Esophagus muscularis mucosa (tissue), 4 donors: Measurements from ENCODE around the gene KHDRBS2. TPM values are rescaled to one million over a fixed set of nuclear protein-coding genes. Genes with fewer than 3 reads are reported as not detected.

Experiments
- DNase-seq: peaks from one replicate; pipeline ENCODE4 v3.0.0-alpha.2; 2017; ENCODE audit errors: extremely low spot score
- H3K27ac ChIP-seq, 4 donors: fragments of 200-600 bp; sonication (generic); replicated peaks in 1 of 4; 1 replicate in 3 of 4; 2 replicates in 1 of 4; pipeline ENCODE4 v1.5.1; 2016 to 2019; ENCODE audit warnings: mild to moderate bottlenecking in 1 of 4
- H3K27me3 ChIP-seq, 4 donors: fragments of 200-600 bp; sonication (generic); one replicate each; pipeline versions ENCODE4 v1.5.1 to v1.6.0; 2016 to 2019
- H3K36me3 ChIP-seq, 4 donors: fragments of 200-600 bp; sonication (generic); one replicate each; pipeline ENCODE4 v1.5.1; 2016 to 2019
- H3K4me1 ChIP-seq, 4 donors: fragments of 200-600 bp; sonication (generic); one replicate each; pipeline ENCODE4 v1.5.1; 2016 to 2019
- H3K4me3 ChIP-seq, 4 donors: fragments of 200-600 bp; sonication (generic); 1 replicate in 2 of 4; 2 replicates in 2 of 4; pipeline ENCODE4 v1.5.1; 2016 to 2019; ENCODE audit warnings: mild to moderate bottlenecking in 4 of 4, moderate library complexity in 1 of 4
- H3K9me3 ChIP-seq, 4 donors: fragments of 200-600 bp; sonication (generic); 1 replicate in 3 of 4; 2 replicates in 1 of 4; pipeline ENCODE4 v1.5.1; 2016 to 2019
- EP300 ChIP-seq: sonication (generic); formaldehyde crosslinking; IDR thresholded peaks from one replicate; pipeline ENCODE4 v1.6.1; 2017; ENCODE audit warnings: antibody characterized with exemption
- POLR2A ChIP-seq: fragments of 450-650 bp; IDR thresholded peaks from one replicate; pipeline ENCODE4 v1.6.1; 2017; ENCODE audit warnings: antibody characterized with exemption, moderate library complexity, mild to moderate bottlenecking, low read depth
- POLR2AphosphoS5 ChIP-seq, 2 donors: sonication (generic); formaldehyde crosslinking; IDR thresholded peaks; one replicate each; pipeline ENCODE4 v1.6.1; 2017; ENCODE audit warnings: antibody characterized with exemption in 2 of 2
- WGBS: methylation state at CpG from one replicate; pipeline ENCODE4 v1.1.5; 2018; 5-methylcytosine and 5-hydroxymethylcytosine counted together
- intact Hi-C: fragments of 100-400 bp; cut with DNase I; formaldehyde crosslinking; loops from one replicate; pipeline ENCODE4 v1.15.1; 2023
- total RNA-seq, 4 donors: library from RNA; depleted of rRNA; stranded (reverse); fragments of >200 nt; gene quantifications; one replicate each; pipeline versions ENCODE4 v1.1.0 to v1.2.1, GENCODE V29; 2016
- TF ChIP-seq, protein P1 (sequence below), 3 experiments: fragments of 200-600 bp in 2 of 3; fragments of 450-650 bp in 1 of 3; sonication (generic) in 2 of 3; IDR thresholded peaks; one replicate each; pipeline ENCODE4 v1.5.1; 2017 to 2019; ENCODE audit warnings: antibody characterized with exemption in 3 of 3, mild to moderate bottlenecking in 2 of 3, moderate library complexity in 1 of 3

The KHDRBS2 gene
- total RNA-seq, 4 donors from 2014 or later, result 0.17 to 1.7 (median 0.32) TPM; not detected in 1

DNA sequence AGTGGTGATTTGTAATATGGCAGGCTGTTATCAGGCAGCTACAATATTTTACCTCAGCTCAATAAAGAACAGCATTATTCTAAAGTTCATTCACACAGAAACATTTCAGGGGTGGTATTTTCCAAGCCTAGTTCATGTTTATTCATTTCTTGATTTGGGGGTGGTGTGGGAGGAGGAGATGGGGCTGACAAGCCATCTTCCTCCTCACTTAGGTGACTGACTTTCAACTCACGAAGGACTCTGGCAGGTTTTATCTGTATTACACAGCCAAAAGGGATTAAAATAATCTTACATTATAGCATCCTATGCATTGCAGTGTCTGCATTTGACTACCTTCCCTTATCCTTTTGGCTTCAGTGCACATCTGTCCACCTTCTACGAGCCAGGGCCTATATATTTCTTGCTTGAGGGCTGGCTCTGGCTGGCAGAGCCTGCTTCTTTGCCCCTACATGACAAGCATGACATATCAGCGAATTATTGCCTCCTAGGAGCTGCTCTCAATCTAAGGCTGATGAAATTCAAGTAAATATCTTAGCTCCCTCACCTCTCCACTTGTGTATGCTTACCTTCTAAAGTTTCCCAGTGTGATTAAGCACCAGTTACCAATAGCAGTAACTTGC is 20.0 kb downstream of the KHDRBS2 start:
- H3K4me1 ChIP-seq, result no peaks in the 10 kb centered on the region
- no peak overlapping the region for H3K4me3 ChIP-seq
- intact Hi-C loops, result no loop called here
- no peaks in the 10 kb centered on the region for H3K27me3 ChIP-seq
- no peak overlapping the region for H3K27ac ChIP-seq
- WGBS, result 78% methylated on average over 3 of the region's 3 CpGs
- H3K36me3 ChIP-seq, result no peaks in the 10 kb centered on the region
- DNase-seq, result no peak
- TF ChIP-seq POLR2AphosphoS5 (IDR thresholded peaks at IDR 0.05) (no peak), POLR2A (no peak), EP300 (no peak)
- TF ChIP-seq, protein P1, sequence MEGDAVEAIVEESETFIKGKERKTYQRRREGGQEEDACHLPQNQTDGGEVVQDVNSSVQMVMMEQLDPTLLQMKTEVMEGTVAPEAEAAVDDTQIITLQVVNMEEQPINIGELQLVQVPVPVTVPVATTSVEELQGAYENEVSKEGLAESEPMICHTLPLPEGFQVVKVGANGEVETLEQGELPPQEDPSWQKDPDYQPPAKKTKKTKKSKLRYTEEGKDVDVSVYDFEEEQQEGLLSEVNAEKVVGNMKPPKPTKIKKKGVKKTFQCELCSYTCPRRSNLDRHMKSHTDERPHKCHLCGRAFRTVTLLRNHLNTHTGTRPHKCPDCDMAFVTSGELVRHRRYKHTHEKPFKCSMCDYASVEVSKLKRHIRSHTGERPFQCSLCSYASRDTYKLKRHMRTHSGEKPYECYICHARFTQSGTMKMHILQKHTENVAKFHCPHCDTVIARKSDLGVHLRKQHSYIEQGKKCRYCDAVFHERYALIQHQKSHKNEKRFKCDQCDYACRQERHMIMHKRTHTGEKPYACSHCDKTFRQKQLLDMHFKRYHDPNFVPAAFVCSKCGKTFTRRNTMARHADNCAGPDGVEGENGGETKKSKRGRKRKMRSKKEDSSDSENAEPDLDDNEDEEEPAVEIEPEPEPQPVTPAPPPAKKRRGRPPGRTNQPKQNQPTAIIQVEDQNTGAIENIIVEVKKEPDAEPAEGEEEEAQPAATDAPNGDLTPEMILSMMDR (IDR thresholded peaks at IDR 0.05), result no peak
- no peaks in the 10 kb centered on the region for H3K9me3 ChIP-seq

DNA sequence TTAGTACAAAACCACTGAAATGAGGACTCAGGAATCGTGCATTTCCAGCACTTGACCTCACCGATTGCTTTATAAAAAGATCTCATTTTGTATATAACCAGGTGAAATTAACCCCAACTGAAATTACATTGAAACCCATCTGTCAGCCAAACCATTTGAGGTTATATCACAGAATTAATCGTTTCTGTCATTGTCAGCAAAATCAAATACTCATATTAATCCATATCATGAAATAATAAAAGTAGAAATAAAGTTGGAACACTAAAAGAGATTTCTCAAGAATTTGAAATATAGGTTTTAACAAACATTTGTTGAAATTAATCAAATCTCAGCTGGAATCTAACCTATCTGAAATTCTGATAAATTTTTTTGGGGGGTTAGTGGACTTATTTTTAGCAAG is 23.7 kb downstream of the KHDRBS2 start:
- WGBS, result 93% methylated on average over 3 of the region's 3 CpGs
- no peaks in the 10 kb centered on the region for H3K9me3 ChIP-seq
- no peak overlapping the region for H3K4me3 ChIP-seq
- H3K4me1 ChIP-seq, result no peaks in the 10 kb centered on the region
- intact Hi-C loops, result no loop called here
- no peak for DNase-seq
- TF ChIP-seq POLR2AphosphoS5 (IDR thresholded peaks at IDR 0.05) (no peak), EP300 (no peak), POLR2A (no peak)
- TF ChIP-seq, protein P1 (IDR thresholded peaks at IDR 0.05), result no peak
- no peak overlapping the region for H3K27ac ChIP-seq
- no peaks in the 10 kb centered on the region for H3K36me3 ChIP-seq
- H3K27me3 ChIP-seq, result no peaks in the 10 kb centered on the region

DNA sequence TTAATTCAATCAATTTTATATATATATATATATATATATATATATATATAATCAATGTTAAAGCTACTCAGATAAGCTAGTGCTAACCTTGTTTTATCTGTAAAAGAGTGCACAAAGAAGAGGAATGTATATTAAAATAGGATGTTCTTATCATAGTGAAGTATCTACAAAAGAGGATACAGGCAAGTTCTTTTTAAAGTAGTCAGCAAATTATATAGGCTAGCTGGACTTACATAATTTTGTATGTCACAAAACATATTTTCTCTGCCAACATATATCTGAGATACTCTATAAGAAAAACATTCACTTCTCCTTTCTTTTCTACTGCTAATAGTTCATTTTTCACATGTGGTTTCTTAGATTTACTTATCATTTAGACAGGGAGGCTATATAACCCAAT is 39.9 kb downstream of the KHDRBS2 start:
- TF ChIP-seq POLR2A, result no peak
- no peaks in the 10 kb centered on the region for H3K27me3 ChIP-seq
- no peak overlapping the region for H3K4me3 ChIP-seq
- H3K27ac ChIP-seq, result no peak overlapping the region
- no peaks in the 10 kb centered on the region for H3K4me1 ChIP-seq
- no peaks in the 10 kb centered on the region for H3K9me3 ChIP-seq
- no peaks in the 10 kb centered on the region for H3K36me3 ChIP-seq
- no peak for DNase-seq
- intact Hi-C loops, result no loop called here

DNA sequence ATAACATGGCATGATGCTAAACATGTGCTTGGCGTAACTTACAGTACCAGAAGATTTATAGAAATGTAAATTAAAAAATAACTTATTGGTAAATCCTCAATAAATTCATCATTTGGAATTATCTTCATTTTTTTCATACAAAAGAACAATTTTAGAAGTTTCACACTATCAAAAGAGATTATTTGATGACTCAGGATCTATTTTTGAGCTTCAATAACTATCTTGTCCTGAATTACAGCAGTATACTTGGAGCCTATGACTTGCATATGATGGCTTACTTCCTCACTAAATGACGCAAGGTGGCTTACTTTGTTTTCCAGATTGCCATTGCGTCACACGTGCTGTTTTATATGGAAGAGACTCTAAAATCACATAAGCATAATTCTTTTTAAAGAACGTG is 49.2 kb downstream of the KHDRBS2 start:
- H3K9me3 ChIP-seq, result no peaks in the 10 kb centered on the region
- TF ChIP-seq EP300 (no peak), POLR2A (no peak), POLR2AphosphoS5 (IDR thresholded peaks at IDR 0.05) (no peak)
- TF ChIP-seq, protein P1 (IDR thresholded peaks at IDR 0.05), result no peak
- H3K27me3 ChIP-seq, result no peaks in the 10 kb centered on the region
- no peak overlapping the region for H3K27ac ChIP-seq
- intact Hi-C loops, result no loop called here
- no peak for DNase-seq
- H3K4me1 ChIP-seq, result no peaks in the 10 kb centered on the region
- H3K4me3 ChIP-seq, result no peak overlapping the region
- WGBS, result 91% methylated on average over 5 of the region's 5 CpGs
- no peaks in the 10 kb centered on the region for H3K36me3 ChIP-seq

DNA sequence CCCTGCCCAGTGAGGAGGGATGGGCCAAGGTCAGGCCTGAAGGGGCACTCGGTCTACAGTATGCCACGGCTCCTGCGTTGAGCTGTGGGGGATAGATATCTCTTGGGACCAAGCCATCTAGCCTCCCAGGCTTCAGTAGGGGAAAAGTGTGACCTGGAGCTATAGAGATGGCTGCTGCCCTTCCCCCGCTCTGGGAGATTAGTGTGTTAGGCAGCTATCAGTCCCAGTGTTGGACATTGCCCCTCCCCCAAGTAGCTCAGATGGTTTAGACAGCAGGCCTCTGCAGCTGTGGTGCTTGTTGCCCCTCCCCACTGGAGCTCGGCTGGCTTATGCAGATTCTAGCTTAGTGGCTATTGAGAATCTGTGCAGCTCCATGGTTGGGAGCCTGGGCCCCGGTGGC is 56.8 kb downstream of the KHDRBS2 start:
- Histone ChIP-seq H3K4me1 (no peaks in the 10 kb centered on the region), H3K27ac (no peak overlapping the region), H3K9me3 (no peaks in the 10 kb centered on the region), H3K36me3 (no peaks in the 10 kb centered on the region), H3K4me3 (no peak overlapping the region), H3K27me3 (no peaks in the 10 kb centered on the region)
- no CpG with 5 or more reads among the region's 6 CpGs for WGBS
- intact Hi-C loops, result no loop called here
- TF ChIP-seq POLR2A, result no peak
- DNase-seq, result no peak

DNA sequence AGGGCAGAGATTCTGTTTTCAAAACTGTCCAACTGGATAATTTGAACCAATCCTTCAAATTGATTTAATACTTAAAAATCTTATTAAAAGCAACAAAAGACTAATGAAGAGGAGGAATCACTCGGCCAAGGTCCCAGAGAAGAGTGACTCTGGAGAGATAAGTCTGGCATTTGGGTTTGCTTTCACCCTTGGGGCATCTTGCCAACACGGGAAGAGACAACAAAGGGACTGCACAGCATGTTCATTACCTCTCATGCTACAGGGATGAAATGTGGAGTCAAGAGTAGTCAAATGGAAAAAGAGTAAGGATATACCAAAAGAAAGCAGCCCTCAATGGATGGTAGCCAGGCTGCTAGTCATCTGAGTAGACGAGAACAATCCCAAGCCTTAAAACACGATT is 68.2 kb downstream of the KHDRBS2 start:
- Histone ChIP-seq H3K9me3 (no peaks in the 10 kb centered on the region), H3K36me3 (no peaks in the 10 kb centered on the region), H3K4me3 (no peak overlapping the region), H3K27ac (no peak overlapping the region), H3K4me1 (no peaks in the 10 kb centered on the region), H3K27me3 (no peaks in the 10 kb centered on the region)
- no peak for DNase-seq
- TF ChIP-seq EP300, result no peak
- TF ChIP-seq, protein P1 (IDR thresholded peaks at IDR 0.05), result no peak
- TF ChIP-seq POLR2AphosphoS5 (IDR thresholded peaks at IDR 0.05), result no peak
- TF ChIP-seq POLR2A, result no peak
- WGBS, result 77% methylated on average over 4 of the region's 4 CpGs
- intact Hi-C loops, result no loop called here
